ENCODE results near the gene TFB1M. TPM values are rescaled to one million over a fixed set of nuclear protein-coding genes. Genes with fewer than 3 reads are reported as not detected.

TFB1M gene
- total RNA-seq, 1 donor: 20.0 TPM

DNA sequence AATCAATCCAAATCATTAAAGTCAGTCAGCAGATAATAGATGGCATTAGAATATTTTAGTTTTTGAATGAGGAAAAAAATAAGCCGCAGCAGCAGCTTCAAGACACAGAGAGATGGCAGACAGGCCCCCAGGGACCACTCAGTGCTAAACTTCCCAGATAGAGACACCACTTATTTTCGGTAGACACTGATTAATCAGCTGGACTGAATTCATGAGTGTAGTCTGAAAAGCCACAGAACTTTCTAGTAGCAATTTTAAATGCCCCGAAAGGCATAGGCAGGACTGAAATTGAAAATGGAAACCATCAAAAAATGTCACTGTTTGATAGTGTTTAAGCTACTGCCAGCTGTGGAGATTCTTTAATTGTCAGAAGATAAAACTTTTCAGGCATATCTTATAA is 53.6 kb downstream of the TFB1M start:
- no peak for DNase-seq (ENCODE audit: low read depth)
- TF ChIP-seq, protein P1, sequence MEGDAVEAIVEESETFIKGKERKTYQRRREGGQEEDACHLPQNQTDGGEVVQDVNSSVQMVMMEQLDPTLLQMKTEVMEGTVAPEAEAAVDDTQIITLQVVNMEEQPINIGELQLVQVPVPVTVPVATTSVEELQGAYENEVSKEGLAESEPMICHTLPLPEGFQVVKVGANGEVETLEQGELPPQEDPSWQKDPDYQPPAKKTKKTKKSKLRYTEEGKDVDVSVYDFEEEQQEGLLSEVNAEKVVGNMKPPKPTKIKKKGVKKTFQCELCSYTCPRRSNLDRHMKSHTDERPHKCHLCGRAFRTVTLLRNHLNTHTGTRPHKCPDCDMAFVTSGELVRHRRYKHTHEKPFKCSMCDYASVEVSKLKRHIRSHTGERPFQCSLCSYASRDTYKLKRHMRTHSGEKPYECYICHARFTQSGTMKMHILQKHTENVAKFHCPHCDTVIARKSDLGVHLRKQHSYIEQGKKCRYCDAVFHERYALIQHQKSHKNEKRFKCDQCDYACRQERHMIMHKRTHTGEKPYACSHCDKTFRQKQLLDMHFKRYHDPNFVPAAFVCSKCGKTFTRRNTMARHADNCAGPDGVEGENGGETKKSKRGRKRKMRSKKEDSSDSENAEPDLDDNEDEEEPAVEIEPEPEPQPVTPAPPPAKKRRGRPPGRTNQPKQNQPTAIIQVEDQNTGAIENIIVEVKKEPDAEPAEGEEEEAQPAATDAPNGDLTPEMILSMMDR (IDR thresholded peaks at IDR 0.05; ENCODE audit: insufficient read depth, low read length): no peak
- H3K4me3 ChIP-seq (ENCODE audit: low read depth, low read length): no peak overlapping the region

DNA sequence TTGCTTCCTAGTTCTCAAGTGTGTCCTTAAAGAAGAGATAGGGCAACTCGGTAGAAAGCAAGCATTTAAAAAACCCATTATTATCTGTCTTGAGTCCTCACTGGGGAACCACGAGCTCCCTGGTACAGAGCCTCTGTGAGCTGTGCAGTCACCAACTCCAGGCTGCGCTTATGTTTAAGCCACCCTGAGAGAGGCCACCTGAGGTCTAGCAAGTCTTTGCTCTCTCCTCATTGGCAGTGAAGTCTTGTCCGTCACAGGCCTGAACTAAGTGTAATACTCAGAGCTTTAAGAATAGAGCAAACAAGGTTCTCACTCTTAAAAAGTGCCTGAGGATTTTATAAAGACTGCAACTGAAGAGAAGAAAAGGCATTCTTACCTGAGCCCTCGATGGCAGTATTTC is 54.4 kb downstream of the TFB1M start:
- TF ChIP-seq, protein P1 (IDR thresholded peaks at IDR 0.05; ENCODE audit: insufficient read depth, low read length): no peak
- no peak overlapping the region for H3K4me3 ChIP-seq (ENCODE audit: low read depth, low read length)
- no peak for DNase-seq (ENCODE audit: low read depth)

DNA sequence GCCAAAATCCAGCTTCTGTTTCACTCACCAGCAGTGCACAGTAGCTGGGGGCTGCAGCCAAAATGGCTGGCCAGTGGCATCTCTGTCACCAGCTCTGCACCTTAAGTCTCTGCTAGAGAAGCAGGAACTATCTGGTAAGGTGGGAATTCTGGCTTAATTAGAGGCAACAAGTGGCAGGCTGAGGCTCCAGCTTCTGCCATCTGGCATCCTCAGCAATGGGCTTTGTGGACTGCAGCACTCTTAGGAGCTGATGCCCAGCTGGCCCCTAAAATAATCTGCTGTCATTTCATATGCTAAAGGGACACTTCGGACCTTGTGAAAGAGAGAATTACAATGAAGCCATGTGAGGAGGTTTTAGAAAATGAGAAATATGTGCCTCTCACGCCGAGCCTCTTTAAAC is 55.1 kb downstream of the TFB1M start:
- no peak overlapping the region for H3K4me3 ChIP-seq (ENCODE audit: low read depth, low read length)
- no peak for DNase-seq (ENCODE audit: low read depth)
- TF ChIP-seq, protein P1 (IDR thresholded peaks at IDR 0.05; ENCODE audit: insufficient read depth, low read length): no peak

DNA sequence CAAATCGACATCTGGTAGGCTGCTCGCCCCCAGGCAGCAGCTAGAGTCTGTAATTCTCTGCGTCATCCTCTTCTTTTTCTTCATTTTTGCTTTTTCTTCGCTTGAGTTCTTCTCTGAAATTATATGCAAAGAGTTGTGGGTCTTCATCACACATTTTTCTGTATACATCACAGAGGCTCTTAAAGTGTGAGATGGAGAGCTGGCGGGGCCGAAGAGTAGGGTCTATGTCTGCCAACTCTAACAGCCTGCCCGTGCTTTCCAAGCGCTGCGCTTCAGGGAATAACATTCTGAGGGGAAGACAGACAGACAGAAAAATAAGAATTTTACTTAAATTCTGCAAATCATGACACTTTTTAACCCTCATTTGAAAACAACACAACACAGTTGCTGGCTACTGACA is 56.5 kb downstream of the TFB1M start:
- no peak for DNase-seq (ENCODE audit: low read depth)
- no peak overlapping the region for H3K4me3 ChIP-seq (ENCODE audit: low read depth, low read length)
- TF ChIP-seq, protein P1 (IDR thresholded peaks at IDR 0.05; ENCODE audit: insufficient read depth, low read length): no peak

DNA sequence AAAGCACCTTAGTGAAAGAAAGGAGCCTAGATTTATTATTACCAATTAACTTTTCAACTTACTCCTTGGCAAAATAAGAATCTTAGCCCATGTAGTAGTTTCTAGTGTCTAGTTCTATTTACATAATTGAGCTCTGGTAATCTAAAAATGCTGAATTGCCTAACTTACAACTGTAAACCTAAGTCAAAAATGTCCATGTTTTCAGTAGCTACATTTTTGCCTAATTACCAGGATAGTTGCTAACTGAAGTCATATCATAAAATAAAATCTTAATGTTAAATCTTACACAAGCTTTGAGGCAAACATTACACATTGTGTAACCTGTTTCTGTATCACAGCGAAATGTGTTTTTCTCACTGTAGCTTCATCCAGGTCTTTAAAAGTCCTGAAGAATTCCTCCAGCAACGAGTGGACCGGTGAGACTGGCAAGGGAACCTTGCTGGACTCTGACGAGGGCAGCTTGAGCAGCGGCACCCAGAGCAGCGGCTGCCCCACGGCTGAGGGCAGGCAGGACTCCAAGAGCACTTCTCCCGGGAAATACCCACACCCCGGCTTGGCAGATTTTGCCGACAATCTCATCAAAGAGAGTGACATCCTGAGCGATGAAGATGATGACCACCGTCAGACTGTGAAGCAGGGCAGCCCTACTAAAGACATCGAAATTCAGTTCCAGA is 58.0 kb downstream of the TFB1M start:
- H3K4me3 ChIP-seq (ENCODE audit: low read depth, low read length): no peak overlapping the region
- DNase-seq (ENCODE audit: low read depth): no peak
- TF ChIP-seq, protein P1 (IDR thresholded peaks at IDR 0.05; ENCODE audit: insufficient read depth, low read length): no peak

DNA sequence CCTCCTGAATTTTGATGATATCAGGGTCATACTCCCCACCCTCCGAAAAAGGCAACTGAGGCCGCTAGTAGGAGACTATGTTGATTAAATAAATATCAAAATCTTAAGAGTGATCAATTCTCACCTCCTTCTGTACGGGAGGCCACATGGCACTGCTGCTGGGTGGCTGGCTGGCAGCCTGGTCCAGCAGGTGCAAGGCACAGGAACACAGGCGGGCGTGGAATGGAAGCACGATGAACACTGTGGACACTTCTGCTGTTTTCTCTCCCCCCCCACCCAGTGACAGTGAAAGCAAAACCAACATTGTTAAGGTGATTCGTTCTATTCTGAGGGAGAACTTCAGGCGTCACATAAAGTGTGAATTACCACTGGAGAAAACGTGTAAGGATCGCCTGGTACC is 60.1 kb downstream of the TFB1M start:
- no peak overlapping the region for H3K4me3 ChIP-seq (ENCODE audit: low read depth, low read length)
- no peak for DNase-seq (ENCODE audit: low read depth)
- TF ChIP-seq, protein P1 (IDR thresholded peaks at IDR 0.05; ENCODE audit: insufficient read depth, low read length): no peak

DNA sequence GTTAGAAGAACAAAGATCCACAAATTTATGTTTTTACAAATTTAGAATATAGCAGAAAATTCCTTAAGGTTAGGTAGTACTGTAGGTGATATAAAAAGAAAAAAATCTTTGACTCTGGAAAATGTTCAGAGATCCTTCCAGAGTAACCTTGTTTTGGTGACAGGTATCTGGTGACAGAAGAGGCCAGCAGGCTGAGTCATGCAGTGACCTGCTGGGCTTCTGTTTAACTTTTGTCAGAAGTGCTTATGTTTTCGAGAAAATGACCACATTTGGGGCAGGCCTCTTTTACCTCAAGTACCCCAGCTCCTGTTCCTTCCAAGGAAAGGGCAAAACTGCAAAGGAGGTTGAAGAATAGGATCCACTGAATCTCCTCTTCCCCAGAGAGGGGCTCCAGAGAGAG is 60.9 kb downstream of the TFB1M start:
- DNase-seq (ENCODE audit: low read depth): no peak

More for the DNA sequence above, 60.9 kb downstream of the TFB1M start:
- no peak overlapping the region for H3K4me3 ChIP-seq (ENCODE audit: low read depth, low read length)
- TF ChIP-seq, protein P1 (IDR thresholded peaks at IDR 0.05; ENCODE audit: insufficient read depth, low read length): no peak
